Muscle layer of duodenum (tissue), 2 donors: ENCODE results near the gene ITPR1.

Experiments used
- H3K27ac ChIP-seq: one replicate; pipeline ENCODE4 v1.7.0; 2013; ENCODE audit warnings: mild to moderate bottlenecking, low read length
- H3K27me3 ChIP-seq: one replicate; pipeline ENCODE4 v1.7.0; 2013; ENCODE audit warnings: low read depth, mild to moderate bottlenecking, control low read depth, low read length
- H3K36me3 ChIP-seq, 2 donors: one replicate each; pipeline ENCODE4 v1.7.0; 2013; ENCODE audit warnings: low read length in 2 of 2, control low read depth in 1 of 2, mild to moderate bottlenecking in 1 of 2; ENCODE audit not compliant: insufficient read depth in 2 of 2, control insufficient read depth in 1 of 2
- H3K4me1 ChIP-seq, 2 donors: one replicate each; pipeline ENCODE4 v1.7.0; 2013; ENCODE audit warnings: low read length in 2 of 2, mild to moderate bottlenecking in 2 of 2, control low read depth in 1 of 2, moderate library complexity in 1 of 2; ENCODE audit not compliant: insufficient read depth in 2 of 2, control insufficient read depth in 1 of 2
- H3K4me3 ChIP-seq, 2 donors: one replicate each; pipeline ENCODE4 v1.7.0; 2013; ENCODE audit warnings: low read length in 2 of 2, low read depth in 1 of 2, mild to moderate bottlenecking in 1 of 2
- H3K9me3 ChIP-seq, 2 donors: one replicate each; pipeline ENCODE4 v1.7.0; 2013; ENCODE audit warnings: low read length in 2 of 2, control low read depth in 1 of 2, mild to moderate bottlenecking in 1 of 2; ENCODE audit not compliant: control insufficient read depth in 1 of 2
- donor health status: healthy.

The ITPR1 gene

DNA sequence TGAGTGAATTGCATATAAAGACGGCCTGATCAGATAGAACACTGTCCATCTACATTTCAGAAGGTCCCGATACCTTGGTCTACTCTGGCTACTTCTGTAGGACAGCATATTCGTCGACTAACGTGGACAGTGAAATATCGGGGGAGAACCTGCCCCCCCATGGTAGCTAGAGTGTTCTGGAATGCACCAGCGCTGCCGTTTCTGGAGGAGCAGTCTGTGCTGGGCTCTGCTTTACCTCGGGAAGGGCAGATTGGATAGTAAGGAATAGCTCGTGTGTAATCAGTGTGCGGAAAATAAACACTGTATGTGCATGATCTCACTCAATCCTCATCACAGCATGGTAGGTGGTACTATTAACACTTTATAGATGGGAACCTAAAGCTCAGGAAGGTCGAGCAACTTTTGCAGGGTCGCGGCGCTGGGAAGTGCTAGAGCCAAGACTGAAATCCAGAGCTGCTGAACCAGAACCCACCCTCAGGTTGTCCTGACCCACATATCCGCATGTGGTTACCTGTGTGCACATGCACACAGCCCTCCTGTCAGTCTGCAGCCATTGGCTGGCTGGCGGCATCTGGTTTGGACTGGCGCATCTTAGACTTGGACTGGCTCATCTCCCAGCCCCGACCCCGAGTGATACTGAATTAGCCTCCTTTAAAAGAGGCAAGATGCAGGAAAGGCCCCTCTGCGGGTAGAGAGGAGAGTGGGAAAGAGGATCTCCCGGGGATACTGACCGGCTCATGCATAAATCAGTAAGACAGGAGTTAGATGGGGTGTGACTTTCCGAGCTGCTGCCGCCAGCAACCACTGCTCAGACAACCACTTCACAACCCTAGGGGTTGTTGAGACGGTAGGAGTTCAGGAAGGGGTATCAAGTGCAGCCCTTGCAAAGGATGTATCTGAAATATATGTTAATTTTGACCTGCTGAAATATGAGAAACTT lies 331.1 kb downstream of the ITPR1 start:
- peak overlapping the region; percentile 89 for H3K27ac ChIP-seq

GRCh38 chr3:4824926-4825325 lies 331.8 kb downstream of the ITPR1 start:
- Histone ChIP-seq H3K36me3 (peaks cover 0 to 10% of the 10 kb centered on the region in 2 donors), H3K4me1 (peaks cover 10 to 23% of the 10 kb centered on the region in 2 donors), H3K9me3 (no peaks in the 10 kb centered on the region), H3K27me3 (no peaks in the 10 kb centered on the region), H3K27ac (peak overlapping the region; percentile 89), H3K4me3 (no peak overlapping the region)

More for the DNA sequence above, 331.1 kb downstream of the ITPR1 start:
- Histone ChIP-seq H3K4me1 (peaks cover 10 to 23% of the 10 kb centered on the region in 2 donors), H3K27me3 (no peaks in the 10 kb centered on the region), H3K4me3 (no peak overlapping the region), H3K9me3 (no peaks in the 10 kb centered on the region), H3K36me3 (peaks cover 5 to 16% of the 10 kb centered on the region in 2 donors)

GRCh38 chr3:4825436-4826236 lies 332.5 kb downstream of the ITPR1 start:
- no peaks in the 10 kb centered on the region for H3K27me3 ChIP-seq
- no peaks in the 10 kb centered on the region for H3K9me3 ChIP-seq
- H3K4me3 ChIP-seq = no peak overlapping the region
- peaks cover 0 to 10% of the 10 kb centered on the region in 2 donors for H3K36me3 ChIP-seq
- peak overlapping the region; percentile 89 for H3K27ac ChIP-seq
- H3K4me1 ChIP-seq = peaks cover 10 to 23% of the 10 kb centered on the region in 2 donors

DNA sequence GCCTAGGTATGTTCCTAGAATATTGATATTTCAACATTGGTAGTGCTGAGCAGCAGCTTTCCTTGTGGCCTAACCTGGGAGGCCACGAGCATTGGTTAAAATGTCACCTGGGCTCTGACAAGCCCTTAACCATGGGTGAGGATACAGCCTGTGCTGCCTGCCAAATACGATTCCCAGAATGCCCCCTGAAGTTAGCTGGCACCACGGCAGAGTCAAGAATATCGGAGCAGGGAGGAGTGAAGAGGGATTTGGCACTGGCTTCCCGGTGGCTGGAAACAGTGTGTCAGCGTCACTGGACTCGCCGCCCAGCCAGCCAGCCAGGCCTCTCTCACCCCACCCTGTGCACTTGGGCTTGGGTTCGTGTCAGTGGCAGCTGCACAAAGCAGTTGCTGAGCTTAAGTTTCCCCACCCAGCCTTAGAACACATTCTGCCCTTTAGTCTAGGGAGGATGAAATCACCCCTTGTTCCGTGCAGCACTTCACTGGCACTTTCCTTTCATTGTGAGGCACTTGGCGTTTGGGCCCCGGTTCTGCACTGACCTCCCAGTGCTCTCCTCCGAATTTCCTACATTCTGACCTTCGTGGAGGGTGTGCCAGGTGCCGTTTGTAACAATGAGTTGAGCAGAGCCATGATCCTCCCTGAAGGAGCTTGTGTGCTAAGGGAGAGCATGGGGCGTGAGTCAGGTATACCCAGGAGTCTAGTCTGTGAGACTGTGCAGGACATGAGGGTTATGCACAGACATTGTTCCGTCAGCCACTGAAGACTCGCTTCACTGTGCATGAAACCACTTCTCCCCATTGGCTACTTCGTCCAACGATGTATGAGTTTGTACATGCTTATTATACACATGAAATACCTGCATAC lies 333.3 kb downstream of the ITPR1 start:
- Histone ChIP-seq H3K36me3 (peaks cover 0 to 3% of the 10 kb centered on the region in 2 donors), H3K27me3 (no peaks in the 10 kb centered on the region), H3K4me1 (peaks cover 10 to 29% of the 10 kb centered on the region in 2 donors), H3K4me3 (no peak overlapping the region), H3K9me3 (no peaks in the 10 kb centered on the region), H3K27ac (peak overlapping the region; percentile 89)

- H3K36me3 ChIP-seq = peaks cover 0 to 3% of the 10 kb centered on the region in 2 donors
- H3K4me1 ChIP-seq = peaks cover 10 to 33% of the 10 kb centered on the region in 2 donors
- peak overlapping the region; percentile 89 for H3K27ac ChIP-seq
- H3K27me3 ChIP-seq = no peaks in the 10 kb centered on the region
- no peak overlapping the region for H3K4me3 ChIP-seq
- H3K9me3 ChIP-seq = no peaks in the 10 kb centered on the region
Observed at GRCh38 chr3:4827767-4828166, 334.6 kb downstream of the ITPR1 start.

DNA sequence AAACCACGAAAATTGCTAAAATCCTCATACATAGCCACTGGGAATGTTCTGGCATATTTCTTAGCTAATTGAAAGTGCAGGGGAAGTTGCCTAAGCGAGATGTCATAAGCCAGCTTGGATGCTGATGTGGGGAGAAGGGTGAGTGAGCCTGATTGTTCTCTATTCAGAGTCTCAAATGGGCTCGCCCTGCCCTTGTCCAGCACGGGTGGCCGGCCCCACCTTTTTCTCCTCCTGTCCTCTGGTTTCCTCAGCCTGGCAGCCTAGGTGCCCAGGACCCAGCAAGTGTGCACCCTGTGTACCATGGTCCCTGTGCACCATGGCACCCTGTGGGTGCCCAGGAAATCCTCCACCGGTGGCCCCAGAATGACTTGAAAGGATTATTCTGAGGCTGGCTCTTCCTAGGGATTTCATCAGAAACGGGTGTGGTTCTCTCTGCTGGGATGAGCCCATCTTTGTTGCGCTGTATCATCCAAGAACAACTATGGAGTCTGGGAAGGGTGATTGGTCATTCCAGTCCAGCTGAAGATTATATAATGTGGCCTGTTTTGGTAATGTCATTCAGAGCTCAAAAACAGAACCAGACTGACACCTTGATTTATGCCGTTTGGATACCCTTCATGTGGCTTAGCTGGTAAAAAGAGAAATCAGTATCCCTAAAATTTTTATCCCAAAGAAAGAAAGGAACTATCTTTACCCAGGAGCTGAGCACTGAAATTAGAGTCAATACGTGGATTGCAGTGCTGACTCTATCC lies 335.3 kb downstream of the ITPR1 start:
- H3K4me1 ChIP-seq = peaks cover 10 to 33% of the 10 kb centered on the region in 2 donors
- no peak overlapping the region for H3K4me3 ChIP-seq
- H3K36me3 ChIP-seq = peaks cover 0 to 3% of the 10 kb centered on the region in 2 donors
- no peaks in the 10 kb centered on the region for H3K9me3 ChIP-seq
- peak overlapping the region; percentile 89 for H3K27ac ChIP-seq
- no peaks in the 10 kb centered on the region for H3K27me3 ChIP-seq

- H3K27me3 ChIP-seq = no peaks in the 10 kb centered on the region
- peaks cover 0 to 5% of the 10 kb centered on the region in 2 donors for H3K36me3 ChIP-seq
- H3K27ac ChIP-seq = peak overlapping the region; percentile 60
- no peaks in the 10 kb centered on the region for H3K9me3 ChIP-seq
- no peak overlapping the region for H3K4me3 ChIP-seq
- H3K4me1 ChIP-seq = peaks cover 10 to 33% of the 10 kb centered on the region in 2 donors
Observed at GRCh38 chr3:4829031-4829394, 335.9 kb downstream of the ITPR1 start.

DNA sequence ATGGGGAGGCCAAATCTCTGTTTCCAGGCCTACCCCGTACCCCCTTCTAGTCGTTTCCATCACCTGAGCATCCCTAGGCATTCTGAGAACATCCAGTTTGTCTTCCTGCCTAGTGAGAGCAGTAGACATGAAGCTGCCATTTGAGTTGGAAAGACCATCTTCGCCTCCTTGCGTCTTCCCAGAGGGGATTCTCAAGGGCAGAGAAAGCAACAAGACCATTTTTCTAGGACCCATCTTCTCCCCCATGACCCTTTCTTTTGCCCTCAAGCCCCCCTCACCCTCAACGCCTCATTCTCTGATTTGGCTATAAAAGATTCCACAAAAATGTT lies 337.4 kb downstream of the ITPR1 start:
- Histone ChIP-seq H3K4me1 (peaks cover 9 to 22% of the 10 kb centered on the region in 2 donors), H3K36me3 (peaks cover 0 to 9% of the 10 kb centered on the region in 2 donors), H3K9me3 (no peaks in the 10 kb centered on the region), H3K27ac (peak overlapping the region; percentile 67), H3K27me3 (no peaks in the 10 kb centered on the region), H3K4me3 (peak overlapping the region in 1 of 2 donors; percentile 12)

DNA sequence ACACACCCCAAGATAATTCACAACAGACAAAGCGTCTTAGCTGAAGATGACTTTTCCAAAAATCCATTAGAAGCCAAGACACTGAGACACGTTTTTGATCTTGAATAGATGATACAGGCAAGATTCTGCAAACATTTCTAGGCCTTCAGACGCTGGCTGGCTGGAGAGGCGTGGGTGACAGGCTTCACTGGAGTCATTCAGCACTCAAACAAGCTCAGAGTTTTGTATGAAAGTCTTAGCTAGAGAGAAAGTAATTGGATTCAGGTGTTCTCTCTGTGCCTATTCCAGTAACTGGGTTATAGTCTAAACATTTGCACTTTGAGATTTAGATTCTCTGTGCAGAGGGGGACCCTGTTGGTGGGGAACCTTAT lies 338.4 kb downstream of the ITPR1 start:
- H3K9me3 ChIP-seq = no peaks in the 10 kb centered on the region
- peaks cover 0 to 10% of the 10 kb centered on the region in 2 donors for H3K36me3 ChIP-seq
- no peak overlapping the region for H3K4me3 ChIP-seq
- H3K4me1 ChIP-seq = peaks cover 0 to 16% of the 10 kb centered on the region in 2 donors
- no peaks in the 10 kb centered on the region for H3K27me3 ChIP-seq
- peak overlapping the region; percentile 67 for H3K27ac ChIP-seq

GRCh38 chr3:4833471-4833870 lies 340.3 kb downstream of the ITPR1 start:
- Histone ChIP-seq H3K27me3 (no peaks in the 10 kb centered on the region), H3K9me3 (no peaks in the 10 kb centered on the region), H3K36me3 (peaks cover 9 to 23% of the 10 kb centered on the region in 2 donors), H3K27ac (no peak overlapping the region), H3K4me1 (peaks cover 0 to 10% of the 10 kb centered on the region in 2 donors), H3K4me3 (no peak overlapping the region)
